Measurements from ENCODE around the gene CD302.

The CD302 gene

DNA sequence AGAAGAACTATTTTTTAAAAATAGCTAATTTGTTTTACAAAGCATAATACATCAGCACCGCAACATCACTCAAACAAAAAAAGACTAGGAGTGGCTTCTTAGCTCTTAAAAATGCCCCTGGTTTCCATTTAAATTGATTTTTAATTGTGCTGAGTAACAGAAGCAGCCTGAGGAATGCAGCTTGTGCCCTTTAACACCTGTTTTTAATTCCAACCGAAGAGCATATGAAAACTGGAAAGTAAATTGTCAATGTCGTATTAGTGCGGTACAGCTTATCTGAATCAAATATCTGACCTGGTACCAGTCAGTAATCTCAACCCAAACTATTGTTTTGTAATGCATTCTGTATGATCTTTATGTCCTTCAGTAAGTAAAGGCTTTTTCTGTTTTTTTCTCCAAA, 13.2 kb upstream of the CD302 start:
- no peaks in the 10 kb centered on the region for H3K27me3 ChIP-seq (ENCODE audit: control insufficient read depth in 1 of 2, insufficient read depth in 2 of 2, low read length in 2 of 2)
- no peaks in the 10 kb centered on the region for H3K9me3 ChIP-seq (ENCODE audit: low read length)
- H3K27ac ChIP-seq (ENCODE audit: low read depth, low read length) = no peak overlapping the region
- no peaks in the 10 kb centered on the region for H3K36me3 ChIP-seq (ENCODE audit: insufficient read depth, low read length)
- H3K4me1 ChIP-seq (ENCODE audit: insufficient read depth, low read length) = no peaks in the 10 kb centered on the region
- no peak overlapping the region for H3K4me3 ChIP-seq (ENCODE audit: low read depth in 1 of 2, low read length in 2 of 2)
- H3K9ac ChIP-seq (ENCODE audit: low read length) = no peak overlapping the region

DNA sequence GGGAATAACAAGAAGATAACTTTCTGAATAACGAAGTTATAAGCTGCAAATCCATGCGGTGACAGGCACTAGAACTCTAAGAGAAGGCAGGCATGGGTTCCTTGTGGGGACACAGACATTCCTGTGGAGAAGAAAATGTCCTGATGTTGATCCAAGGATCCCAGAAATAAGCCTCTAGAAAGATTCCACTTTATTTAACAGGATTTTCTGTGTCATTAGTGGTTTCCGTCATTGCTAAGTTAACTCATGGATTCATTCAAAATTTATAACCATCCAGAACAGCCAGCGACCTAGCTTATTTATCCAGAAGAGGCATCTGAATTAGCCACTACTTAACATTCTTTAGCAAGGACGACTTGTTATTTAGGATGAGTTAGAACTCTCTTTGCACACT, 10.0 kb upstream of the CD302 start:
- no peaks in the 10 kb centered on the region for H3K9me3 ChIP-seq (ENCODE audit: low read length)
- no peak overlapping the region for H3K4me3 ChIP-seq (ENCODE audit: low read depth in 1 of 2, low read length in 2 of 2)
- no peaks in the 10 kb centered on the region for H3K27me3 ChIP-seq (ENCODE audit: control insufficient read depth in 1 of 2, insufficient read depth in 2 of 2, low read length in 2 of 2)
- H3K9ac ChIP-seq (ENCODE audit: low read length) = no peak overlapping the region
- no peaks in the 10 kb centered on the region for H3K4me1 ChIP-seq (ENCODE audit: insufficient read depth, low read length)
- H3K36me3 ChIP-seq (ENCODE audit: insufficient read depth, low read length) = no peaks in the 10 kb centered on the region
- no peak overlapping the region for H3K27ac ChIP-seq (ENCODE audit: low read depth, low read length)

DNA sequence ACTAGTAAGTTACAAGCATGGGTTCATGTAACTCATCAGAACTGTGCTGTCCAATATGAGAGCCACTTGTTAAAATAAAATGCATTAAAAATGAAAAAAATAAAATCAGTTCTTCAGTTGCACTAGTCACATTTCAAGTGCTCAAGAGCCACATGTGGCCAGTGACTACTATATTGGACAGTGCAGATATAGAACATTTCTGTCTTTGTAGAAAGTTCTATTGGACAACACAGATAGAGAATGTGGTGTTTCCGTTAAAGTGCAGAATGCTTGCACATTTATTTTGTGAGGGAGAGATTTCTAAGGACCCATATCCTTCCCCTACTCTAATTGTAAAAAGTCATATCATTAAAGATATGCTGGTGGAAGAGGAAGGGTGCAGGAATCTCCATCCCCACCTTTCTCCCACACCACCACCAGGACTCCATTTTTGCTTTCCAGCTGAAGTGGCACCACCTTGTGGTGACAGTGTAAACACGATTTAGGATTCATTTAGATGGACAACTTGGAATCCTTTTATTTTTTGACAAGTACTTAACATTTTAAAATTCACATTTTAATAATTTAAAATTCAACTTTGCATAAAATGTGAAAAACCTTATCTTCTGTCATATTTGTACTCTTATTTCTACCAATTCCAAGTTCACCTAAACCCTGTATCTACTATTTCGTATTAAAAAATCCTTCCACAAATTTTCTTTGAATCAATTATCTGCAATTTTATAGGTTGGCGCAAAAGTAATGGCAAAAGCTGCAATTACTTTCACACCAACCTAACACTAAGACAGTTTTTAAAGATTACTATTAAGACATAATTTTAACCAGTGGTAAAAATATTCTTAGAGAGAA, 9.4 kb upstream of the CD302 start:
- Histone ChIP-seq H3K27me3 (ENCODE audit: control insufficient read depth in 1 of 2, insufficient read depth in 2 of 2, low read length in 2 of 2) (no peaks in the 10 kb centered on the region), H3K9me3 (ENCODE audit: low read length) (no peaks in the 10 kb centered on the region), H3K36me3 (ENCODE audit: insufficient read depth, low read length) (no peaks in the 10 kb centered on the region), H3K4me1 (ENCODE audit: insufficient read depth, low read length) (no peaks in the 10 kb centered on the region), H3K27ac (ENCODE audit: low read depth, low read length) (no peak overlapping the region), H3K9ac (ENCODE audit: low read length) (no peak overlapping the region), H3K4me3 (ENCODE audit: low read depth in 1 of 2, low read length in 2 of 2) (no peak overlapping the region)

DNA sequence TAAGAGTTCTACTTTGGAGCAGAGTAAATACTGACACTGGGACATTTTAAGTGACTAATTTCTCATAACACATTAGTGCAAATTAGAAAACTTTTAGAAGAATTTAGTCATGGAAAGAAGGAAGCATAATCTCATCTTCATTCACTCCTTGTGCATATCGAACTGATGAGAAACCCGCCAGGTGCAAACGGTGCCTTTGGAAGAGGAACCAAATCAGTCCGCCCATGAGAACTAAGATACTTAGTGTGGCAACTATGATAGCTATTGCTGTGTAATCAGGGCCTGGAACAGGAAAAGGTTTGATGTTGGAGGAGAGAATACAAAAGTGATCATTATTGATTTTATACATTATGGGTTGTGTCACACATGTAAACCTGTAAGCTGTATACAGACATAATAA, 6.9 kb upstream of the CD302 start:
- no peaks in the 10 kb centered on the region for H3K27me3 ChIP-seq (ENCODE audit: control insufficient read depth in 1 of 2, insufficient read depth in 2 of 2, low read length in 2 of 2)

DNA sequence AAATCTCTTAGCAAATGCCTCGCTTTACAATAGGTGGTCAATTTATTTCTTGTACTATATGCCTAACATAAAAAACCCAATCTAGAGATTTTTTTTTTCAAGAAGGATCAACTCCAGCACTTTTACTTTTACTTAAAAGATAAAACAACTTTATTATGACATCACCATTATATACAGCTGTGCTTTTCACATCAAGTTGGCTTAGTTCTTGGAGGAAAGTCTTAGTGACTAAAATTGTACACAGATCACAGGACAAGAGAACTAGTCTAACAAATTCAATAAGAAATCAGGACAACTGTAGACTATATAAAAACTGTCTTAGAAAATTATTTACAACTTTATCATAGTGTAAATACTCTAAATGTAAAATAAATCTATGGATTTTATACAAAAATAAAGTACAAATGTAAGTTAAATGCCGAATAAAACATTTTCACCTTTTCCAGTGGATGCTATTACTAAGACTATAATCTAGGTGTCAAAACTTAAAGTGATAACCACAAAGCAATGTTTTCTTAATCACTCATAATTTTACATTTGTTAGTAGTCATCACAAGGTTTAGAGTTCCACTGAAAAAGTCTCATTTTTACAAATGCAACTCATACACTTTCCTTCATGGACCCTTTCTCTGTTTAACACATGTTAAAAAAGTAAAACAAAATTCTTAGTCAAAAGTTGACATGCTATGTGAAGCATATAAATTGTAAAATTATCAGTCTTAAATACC, 5.4 kb upstream of the CD302 start:
- no peak overlapping the region for H3K27ac ChIP-seq (ENCODE audit: low read depth, low read length)
- no peaks in the 10 kb centered on the region for H3K27me3 ChIP-seq (ENCODE audit: control insufficient read depth in 1 of 2, insufficient read depth in 2 of 2, low read length in 2 of 2)
- no peaks in the 10 kb centered on the region for H3K36me3 ChIP-seq (ENCODE audit: insufficient read depth, low read length)
- no peak overlapping the region for H3K4me3 ChIP-seq (ENCODE audit: low read depth in 1 of 2, low read length in 2 of 2)
- H3K9me3 ChIP-seq (ENCODE audit: low read length) = no peaks in the 10 kb centered on the region
- H3K9ac ChIP-seq (ENCODE audit: low read length) = no peak overlapping the region
- H3K4me1 ChIP-seq (ENCODE audit: insufficient read depth, low read length) = no peaks in the 10 kb centered on the region

More for the DNA sequence above, 6.9 kb upstream of the CD302 start:
- no peaks in the 10 kb centered on the region for H3K36me3 ChIP-seq (ENCODE audit: insufficient read depth, low read length)
- H3K27ac ChIP-seq (ENCODE audit: low read depth, low read length) = no peak overlapping the region
- no peaks in the 10 kb centered on the region for H3K4me1 ChIP-seq (ENCODE audit: insufficient read depth, low read length)
- H3K9me3 ChIP-seq (ENCODE audit: low read length) = no peaks in the 10 kb centered on the region
- H3K4me3 ChIP-seq (ENCODE audit: low read depth in 1 of 2, low read length in 2 of 2) = no peak overlapping the region
- H3K9ac ChIP-seq (ENCODE audit: low read length) = no peak overlapping the region

DNA sequence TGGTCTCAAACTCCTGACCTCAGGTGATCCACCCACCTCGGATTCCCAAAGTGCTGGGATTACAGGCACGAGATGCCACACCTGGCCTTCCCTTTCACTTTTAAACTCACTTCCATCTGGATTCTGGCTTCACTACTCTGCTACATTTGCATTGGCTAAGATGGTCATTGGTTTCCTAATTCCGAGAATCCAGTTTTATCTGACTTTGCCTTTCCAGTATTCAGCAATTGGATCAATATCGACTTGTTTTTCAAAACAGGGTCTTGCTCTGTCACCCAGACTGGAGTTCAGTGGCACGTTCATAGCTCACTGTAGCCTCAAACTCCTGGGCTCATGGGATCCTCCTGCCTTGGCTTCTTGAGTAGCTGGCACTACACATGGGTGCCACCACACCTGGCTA, 4.7 kb upstream of the CD302 start:
- no peaks in the 10 kb centered on the region for H3K36me3 ChIP-seq (ENCODE audit: insufficient read depth, low read length)
- H3K9me3 ChIP-seq (ENCODE audit: low read length) = no peaks in the 10 kb centered on the region
- H3K27me3 ChIP-seq (ENCODE audit: control insufficient read depth in 1 of 2, insufficient read depth in 2 of 2, low read length in 2 of 2) = no peaks in the 10 kb centered on the region
- no peak overlapping the region for H3K27ac ChIP-seq (ENCODE audit: low read depth, low read length)
- H3K9ac ChIP-seq (ENCODE audit: low read length) = no peak overlapping the region
- H3K4me1 ChIP-seq (ENCODE audit: insufficient read depth, low read length) = no peaks in the 10 kb centered on the region
- H3K4me3 ChIP-seq (ENCODE audit: low read depth in 1 of 2, low read length in 2 of 2) = no peak overlapping the region

DNA sequence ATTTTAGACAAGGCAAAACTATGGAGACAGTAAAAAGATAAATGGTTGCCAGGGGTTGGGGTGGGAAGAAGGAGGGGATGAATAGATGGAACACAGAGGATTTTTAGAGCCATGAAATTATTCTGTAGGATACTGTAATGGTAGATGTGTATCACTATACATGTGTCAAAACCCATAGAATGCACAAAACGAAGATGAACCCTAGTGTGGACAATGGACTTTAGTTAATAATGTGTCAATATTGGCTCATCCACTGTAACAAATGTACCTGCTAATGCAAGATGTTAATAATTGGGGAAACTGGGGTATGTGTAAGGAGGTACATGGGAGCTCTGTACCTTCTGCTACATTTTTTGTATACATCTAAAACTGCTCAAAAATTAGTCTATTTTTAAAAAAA, 1.8 kb upstream of the CD302 start:
- no peaks in the 10 kb centered on the region for H3K9me3 ChIP-seq (ENCODE audit: low read length)
- no peaks in the 10 kb centered on the region for H3K27me3 ChIP-seq (ENCODE audit: control insufficient read depth in 1 of 2, insufficient read depth in 2 of 2, low read length in 2 of 2)
- no peaks in the 10 kb centered on the region for H3K36me3 ChIP-seq (ENCODE audit: insufficient read depth, low read length)
- no peak overlapping the region for H3K9ac ChIP-seq (ENCODE audit: low read length)
- no peak overlapping the region for H3K4me3 ChIP-seq (ENCODE audit: low read depth in 1 of 2, low read length in 2 of 2)
- peaks cover 17% of the 10 kb centered on the region for H3K4me1 ChIP-seq (ENCODE audit: insufficient read depth, low read length)
- no peak overlapping the region for H3K27ac ChIP-seq (ENCODE audit: low read depth, low read length)

DNA sequence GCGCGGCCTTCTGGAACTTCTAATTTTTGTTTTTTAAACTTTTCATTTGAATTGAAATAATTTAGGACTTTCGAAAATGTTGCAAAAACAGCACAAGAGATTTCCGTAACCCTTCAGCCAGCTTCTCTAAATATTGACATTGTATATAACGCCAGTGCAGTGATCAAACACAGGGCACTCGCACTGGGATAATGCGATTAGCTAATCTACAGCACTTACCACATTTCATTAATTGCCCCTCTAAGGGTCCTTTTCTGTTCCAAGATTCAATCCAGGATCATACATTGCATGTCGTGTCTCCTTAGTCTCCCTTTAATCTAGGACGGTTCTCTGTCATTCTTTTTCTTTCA, 343 bp upstream of the CD302 start:
- peak overlapping the region; percentile 90 to 93 for H3K4me3 ChIP-seq (ENCODE audit: low read depth in 1 of 2, low read length in 2 of 2)
- H3K9me3 ChIP-seq (ENCODE audit: low read length) = no peaks in the 10 kb centered on the region
- peaks cover 17% of the 10 kb centered on the region for H3K4me1 ChIP-seq (ENCODE audit: insufficient read depth, low read length)
- H3K27me3 ChIP-seq (ENCODE audit: control insufficient read depth in 1 of 2, insufficient read depth in 2 of 2, low read length in 2 of 2) = no peaks in the 10 kb centered on the region
- no peaks in the 10 kb centered on the region for H3K36me3 ChIP-seq (ENCODE audit: insufficient read depth, low read length)
- peak overlapping the region; percentile 70 for H3K27ac ChIP-seq (ENCODE audit: low read depth, low read length)
- peak overlapping the region; percentile 15 for H3K9ac ChIP-seq (ENCODE audit: low read length)

DNA sequence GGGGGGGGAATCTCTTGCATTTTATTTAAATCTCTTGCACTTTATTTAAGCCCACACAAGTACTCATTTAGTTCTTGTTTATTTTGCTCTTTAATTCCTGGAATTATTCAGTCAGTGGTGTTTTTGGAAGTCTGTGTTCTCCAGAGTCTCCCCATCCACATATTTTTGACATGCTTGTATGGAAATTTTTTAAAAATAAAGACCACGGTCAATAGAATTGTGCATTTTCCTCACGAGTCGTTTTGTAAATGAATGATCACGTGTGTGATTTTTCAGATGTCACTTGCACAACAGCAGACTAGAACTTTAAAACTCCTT, 824 bp downstream of the CD302 start:
- peak overlapping the region; percentile 64 for H3K9ac ChIP-seq (ENCODE audit: low read length)
- no peaks in the 10 kb centered on the region for H3K9me3 ChIP-seq (ENCODE audit: low read length)
- no peaks in the 10 kb centered on the region for H3K36me3 ChIP-seq (ENCODE audit: insufficient read depth, low read length)
- H3K27me3 ChIP-seq (ENCODE audit: control insufficient read depth in 1 of 2, insufficient read depth in 2 of 2, low read length in 2 of 2) = no peaks in the 10 kb centered on the region
- H3K27ac ChIP-seq (ENCODE audit: low read depth, low read length) = peak overlapping the region; percentile 70
- H3K4me1 ChIP-seq (ENCODE audit: insufficient read depth, low read length) = peaks cover 17% of the 10 kb centered on the region
- peak overlapping the region; percentile 90 to 93 for H3K4me3 ChIP-seq (ENCODE audit: low read depth in 1 of 2, low read length in 2 of 2)

DNA sequence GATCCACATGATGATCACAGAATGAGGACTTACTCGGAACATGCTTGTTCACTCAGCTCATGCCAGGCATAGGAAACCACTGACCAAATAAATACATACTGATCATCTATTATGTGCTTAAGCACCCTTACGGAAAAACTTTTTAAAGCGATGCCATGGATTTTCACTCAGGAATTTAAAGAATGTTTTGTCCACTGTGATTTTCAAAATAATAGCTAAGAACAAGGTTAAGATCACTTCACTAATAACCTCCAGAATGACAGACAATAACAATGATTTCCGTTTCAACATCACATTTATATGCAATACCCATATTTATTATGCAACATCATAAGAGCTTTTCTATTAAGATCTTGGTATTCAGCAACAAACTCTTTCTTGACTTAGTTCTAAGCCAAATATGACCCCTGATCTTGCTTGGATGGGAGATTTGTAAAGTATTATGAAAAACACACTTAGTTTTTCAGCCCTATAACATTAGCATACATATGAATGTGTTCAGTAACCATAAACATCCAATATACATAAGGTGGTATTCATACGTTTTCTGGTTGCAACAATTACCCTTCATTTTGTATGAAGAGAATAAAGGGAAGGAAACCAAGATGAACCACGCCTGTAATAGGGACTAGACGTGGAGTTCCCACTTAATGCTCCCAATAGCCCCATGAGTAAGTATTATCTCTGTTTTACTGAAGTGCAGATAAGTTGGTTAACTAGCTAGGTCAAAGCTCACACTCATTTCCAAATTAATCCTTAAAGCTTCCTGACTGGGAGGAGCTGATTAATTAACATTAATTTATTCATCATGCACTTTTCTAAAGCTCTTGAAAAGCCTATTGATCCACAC, 1.9 kb downstream of the CD302 start:
- H3K9me3 ChIP-seq (ENCODE audit: low read length) = no peaks in the 10 kb centered on the region
- peaks cover 17% of the 10 kb centered on the region for H3K4me1 ChIP-seq (ENCODE audit: insufficient read depth, low read length)
- no peaks in the 10 kb centered on the region for H3K36me3 ChIP-seq (ENCODE audit: insufficient read depth, low read length)
- peak overlapping the region in 1 of 2 donors; percentile 90 for H3K4me3 ChIP-seq (ENCODE audit: low read depth in 1 of 2, low read length in 2 of 2)
- no peaks in the 10 kb centered on the region for H3K27me3 ChIP-seq (ENCODE audit: control insufficient read depth in 1 of 2, insufficient read depth in 2 of 2, low read length in 2 of 2)
- H3K27ac ChIP-seq (ENCODE audit: low read depth, low read length) = no peak overlapping the region
- H3K9ac ChIP-seq (ENCODE audit: low read length) = no peak overlapping the region

DNA sequence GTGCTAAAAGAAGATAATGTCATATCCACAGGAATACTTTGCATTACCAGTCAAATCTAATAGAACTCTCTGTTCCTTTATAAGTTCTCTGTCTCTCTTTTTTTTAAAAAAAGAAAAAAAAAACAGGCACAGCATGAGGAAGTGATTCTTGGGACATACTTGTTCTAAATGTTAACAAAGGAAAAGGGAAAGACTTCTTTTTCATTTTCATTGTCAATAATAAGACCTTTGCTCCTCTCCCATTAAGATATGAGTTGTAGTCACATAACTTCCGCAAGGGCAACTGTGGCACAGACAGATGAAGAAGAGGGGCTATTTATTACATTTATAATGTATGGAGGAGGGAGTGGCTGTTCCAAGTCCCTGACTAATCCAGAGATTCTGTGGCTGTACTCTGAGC, 4.7 kb downstream of the CD302 start:
- no peaks in the 10 kb centered on the region for H3K36me3 ChIP-seq (ENCODE audit: insufficient read depth, low read length)
- H3K27me3 ChIP-seq (ENCODE audit: control insufficient read depth in 1 of 2, insufficient read depth in 2 of 2, low read length in 2 of 2) = no peaks in the 10 kb centered on the region
- H3K4me3 ChIP-seq (ENCODE audit: low read depth in 1 of 2, low read length in 2 of 2) = no peak overlapping the region
- no peak overlapping the region for H3K27ac ChIP-seq (ENCODE audit: low read depth, low read length)
- H3K4me1 ChIP-seq (ENCODE audit: insufficient read depth, low read length) = peaks cover 17% of the 10 kb centered on the region
- no peaks in the 10 kb centered on the region for H3K9me3 ChIP-seq (ENCODE audit: low read length)
- no peak overlapping the region for H3K9ac ChIP-seq (ENCODE audit: low read length)
